Neural cell (in vitro differentiated cells): ENCODE measurements around the gene SDK1. TPM values are rescaled to one million over a fixed set of nuclear protein-coding genes. Genes with fewer than 3 reads are reported as not detected.

Experiments
- H2AFZ ChIP-seq: fragments of 200-600, 300-800 bp; sonication (generic), shearing (Covaris generic); 2 replicates; pipeline ENCODE4 v1.6.0; 2014; ENCODE audit warnings: low read depth, mild to moderate bottlenecking, antibody characterized with exemption, low read length, moderate library complexity
- H3F3A ChIP-seq: fragments of 200-600 bp; shearing (Covaris generic); 2 replicates; pipeline ENCODE4 v1.6.1; 2016; ENCODE audit warnings: mild to moderate bottlenecking, moderate library complexity, mixed read lengths, antibody characterized with exemption, low read length; ENCODE audit not compliant: insufficient read depth, poor library complexity, severe bottlenecking
- H3K27ac ChIP-seq: fragments of 200-600, 300-800 bp; sonication (generic), shearing (Covaris generic); 2 replicates; pipeline ENCODE4 v1.5.1; 2014; ENCODE audit warnings: mild to moderate bottlenecking, low read length, moderate library complexity
- H3K27me3 ChIP-seq: fragments of 300-800, 200-600 bp; sonication (generic), shearing (Covaris generic); 2 replicates; pipeline ENCODE4 v1.6.0; 2014; ENCODE audit warnings: mild to moderate bottlenecking, low read depth, low read length, moderate library complexity; ENCODE audit not compliant: insufficient read depth
- H3K36me3 ChIP-seq: fragments of 300-800, 200-600 bp; sonication (generic), shearing (Covaris generic); 2 replicates; pipeline ENCODE4 v1.5.1; 2014; ENCODE audit warnings: mild to moderate bottlenecking, antibody characterized with exemption, low read length, moderate library complexity; ENCODE audit not compliant: insufficient read depth
- H3K4me2 ChIP-seq: fragments of 300-800, 200-600 bp; sonication (generic), shearing (Covaris generic); 2 replicates; pipeline ENCODE4 v1.6.0; 2014; ENCODE audit warnings: mild to moderate bottlenecking, low read length
- H3K4me3 ChIP-seq: fragments of 300-800, 200-600 bp; sonication (generic), shearing (Covaris generic); 2 replicates; pipeline ENCODE4 v1.5.1; 2014; ENCODE audit warnings: mild to moderate bottlenecking, low read length, moderate library complexity
- H3K79me2 ChIP-seq: fragments of 200-600 bp; shearing (Covaris generic); replicated peaks from 2 replicates; pipeline ENCODE4 v1.6.0; 2014; ENCODE audit warnings: mild to moderate bottlenecking, low read length, moderate library complexity; ENCODE audit not compliant: insufficient read depth
- H3K9ac ChIP-seq: fragments of 300-800, 200-600 bp; sonication (generic), shearing (Covaris generic); 2 replicates; pipeline ENCODE4 v1.6.1; 2016; ENCODE audit warnings: mild to moderate bottlenecking, low read length, mixed read lengths
- H3K9me2 ChIP-seq: fragments of 200-600 bp; shearing (Covaris generic); 2 replicates; pipeline ENCODE4 v1.6.1; 2016; ENCODE audit warnings: mild to moderate bottlenecking, low read length, mixed read lengths; ENCODE audit not compliant: insufficient read depth
- H3K9me3 ChIP-seq: fragments of 200-600, 300-800 bp; sonication (generic), shearing (Covaris generic); 2 replicates; pipeline ENCODE4 v1.6.1; 2016; ENCODE audit warnings: mild to moderate bottlenecking, mixed run types, low read length, moderate library complexity, mixed read lengths
- H4K20me1 ChIP-seq: fragments of 200-600 bp; shearing (Covaris generic); 2 replicates; pipeline ENCODE4 v1.6.1; 2016; ENCODE audit warnings: mild to moderate bottlenecking, mixed run types; ENCODE audit not compliant: insufficient read depth
- EP300 ChIP-seq: fragments of 450-650 bp; conservative IDR thresholded peaks from 2 replicates; pipeline ENCODE4 v1.6.1; 2014; ENCODE audit warnings: antibody characterized with exemption, mild to moderate bottlenecking, moderate library complexity; ENCODE audit not compliant: poor library complexity, severe bottlenecking
- EZH2 ChIP-seq: fragments of 200-600, 300-800 bp; shearing (Covaris generic), sonication (generic); IDR thresholded peaks from 2 replicates; pipeline ENCODE4 v1.6.1; 2014; ENCODE audit warnings: antibody characterized with exemption, low read length, borderline replicate concordance, mild to moderate bottlenecking; ENCODE audit not compliant: insufficient read depth, poor library complexity, severe bottlenecking
- MXI1 ChIP-seq: fragments of 450-650 bp; conservative IDR thresholded peaks from 2 replicates; pipeline ENCODE4 v1.6.1; 2014; ENCODE audit warnings: antibody characterized with exemption, mild to moderate bottlenecking; ENCODE audit not compliant: poor library complexity, severe bottlenecking
- POLR2AphosphoS5 ChIP-seq: IDR thresholded peaks from 2 replicates; pipeline ENCODE4 v1.6.1; 2012
- RAD21 ChIP-seq: fragments of 450-650 bp; conservative IDR thresholded peaks from 2 replicates; pipeline ENCODE4 v1.6.1; 2014; ENCODE audit warnings: antibody characterized with exemption, mild to moderate bottlenecking, moderate library complexity
- REST ChIP-seq: IDR thresholded peaks from 2 replicates; pipeline ENCODE4 v1.6.1; 2012; ENCODE audit warnings: borderline replicate concordance
- SMC3 ChIP-seq: fragments of 450-650 bp; conservative IDR thresholded peaks from 2 replicates; pipeline ENCODE4 v1.6.1; 2014; ENCODE audit warnings: antibody characterized with exemption, mild to moderate bottlenecking, moderate library complexity; ENCODE audit not compliant: poor library complexity
- TAF1 ChIP-seq: IDR thresholded peaks from 2 replicates; pipeline ENCODE4 v1.6.1; 2012; ENCODE audit warnings: low read depth
- polyA plus RNA-seq: library from polyadenylated mRNA; depleted of rRNA; stranded (reverse); fragments of >200 nt; gene quantifications from 2 replicates; pipeline ENCODE4 v1.2.3, GENCODE V29; 2014
- TF ChIP-seq, protein P1 (sequence below): fragments of 450-650 bp; IDR thresholded peaks from 2 replicates; pipeline ENCODE4 v1.5.1; 2014; ENCODE audit warnings: antibody characterized with exemption, mild to moderate bottlenecking, moderate library complexity; ENCODE audit not compliant: poor library complexity, severe bottlenecking

SDK1 gene
- polyA plus RNA-seq, 1 donor from 2014 or later, result 2.7 TPM

- TF ChIP-seq MXI1 (no peak), RAD21 (no peak), TAF1 (no peak), POLR2AphosphoS5 (no peak), REST (no peak), EZH2 (no peak), EP300 (no peak), SMC3 (no peak)
- TF ChIP-seq, protein P1, sequence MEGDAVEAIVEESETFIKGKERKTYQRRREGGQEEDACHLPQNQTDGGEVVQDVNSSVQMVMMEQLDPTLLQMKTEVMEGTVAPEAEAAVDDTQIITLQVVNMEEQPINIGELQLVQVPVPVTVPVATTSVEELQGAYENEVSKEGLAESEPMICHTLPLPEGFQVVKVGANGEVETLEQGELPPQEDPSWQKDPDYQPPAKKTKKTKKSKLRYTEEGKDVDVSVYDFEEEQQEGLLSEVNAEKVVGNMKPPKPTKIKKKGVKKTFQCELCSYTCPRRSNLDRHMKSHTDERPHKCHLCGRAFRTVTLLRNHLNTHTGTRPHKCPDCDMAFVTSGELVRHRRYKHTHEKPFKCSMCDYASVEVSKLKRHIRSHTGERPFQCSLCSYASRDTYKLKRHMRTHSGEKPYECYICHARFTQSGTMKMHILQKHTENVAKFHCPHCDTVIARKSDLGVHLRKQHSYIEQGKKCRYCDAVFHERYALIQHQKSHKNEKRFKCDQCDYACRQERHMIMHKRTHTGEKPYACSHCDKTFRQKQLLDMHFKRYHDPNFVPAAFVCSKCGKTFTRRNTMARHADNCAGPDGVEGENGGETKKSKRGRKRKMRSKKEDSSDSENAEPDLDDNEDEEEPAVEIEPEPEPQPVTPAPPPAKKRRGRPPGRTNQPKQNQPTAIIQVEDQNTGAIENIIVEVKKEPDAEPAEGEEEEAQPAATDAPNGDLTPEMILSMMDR, result no peak
- Histone ChIP-seq H3K4me3 (no peak overlapping the region), H3K79me2 (no peaks in the 10 kb centered on the region), H2AFZ (no peak overlapping the region), H3F3A (no peaks in the 10 kb centered on the region), H4K20me1 (no peaks in the 10 kb centered on the region), H3K4me2 (no peak overlapping the region), H3K36me3 (no peaks in the 10 kb centered on the region), H3K9me3 (no peaks in the 10 kb centered on the region), H3K9me2 (no peaks in the 10 kb centered on the region), H3K27ac (no peak overlapping the region), H3K27me3 (no peaks in the 10 kb centered on the region), H3K9ac (no peak overlapping the region)
Measured at GRCh38 chr7:3762146-3762831, 461.2 kb downstream of the SDK1 start.

DNA sequence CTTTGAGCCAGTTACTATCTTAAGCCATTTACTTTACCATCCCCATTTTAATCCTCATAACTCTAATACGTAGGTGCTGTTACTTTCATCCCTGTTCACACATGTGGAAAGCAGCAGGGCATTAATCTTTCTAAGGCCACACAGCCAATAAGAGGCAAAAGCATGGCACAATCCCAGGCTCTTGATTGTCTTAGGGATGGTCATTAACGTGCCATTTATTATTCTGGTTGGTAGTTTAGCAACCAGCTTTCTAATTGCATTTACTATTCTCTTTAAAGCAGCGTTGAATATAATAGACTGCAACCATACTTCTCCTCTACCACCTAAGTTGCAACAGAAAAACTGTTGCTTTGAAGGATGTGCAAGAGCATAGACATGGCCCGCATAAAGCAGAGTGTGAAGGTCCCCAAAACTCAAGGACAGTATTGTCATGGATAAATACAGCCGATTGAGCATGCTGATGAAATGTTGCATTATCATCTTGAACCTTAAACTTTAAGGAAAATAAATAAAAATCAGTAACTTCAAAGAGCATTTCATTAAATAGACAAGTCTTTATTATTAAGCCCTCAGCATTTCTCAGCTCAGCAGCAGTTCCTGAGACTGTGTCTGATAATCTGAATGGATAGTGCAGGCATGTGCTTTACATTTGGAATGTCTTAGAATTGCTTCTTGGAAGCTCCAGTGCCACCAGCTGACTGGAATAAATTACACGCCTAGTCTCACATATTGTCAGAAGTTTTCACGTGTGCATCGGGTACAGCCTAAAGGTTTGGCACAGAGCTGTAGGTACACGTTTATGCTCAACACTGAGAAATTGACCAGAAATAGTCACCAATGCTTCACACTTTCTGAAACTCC, 467.1 kb downstream of the SDK1 start:
- Histone ChIP-seq H2AFZ (no peak overlapping the region), H3K9me2 (no peaks in the 10 kb centered on the region), H3K27me3 (no peaks in the 10 kb centered on the region), H3K9me3 (no peaks in the 10 kb centered on the region), H3K4me2 (no peak overlapping the region), H3K36me3 (no peaks in the 10 kb centered on the region), H3K27ac (no peak overlapping the region), H4K20me1 (no peaks in the 10 kb centered on the region), H3F3A (no peaks in the 10 kb centered on the region), H3K4me3 (no peak overlapping the region), H3K79me2 (no peaks in the 10 kb centered on the region), H3K9ac (no peak overlapping the region)
- no peak for TF ChIP-seq EZH2
- TF ChIP-seq SMC3, result no peak
- no peak for TF ChIP-seq POLR2AphosphoS5
- no peak for TF ChIP-seq TAF1
- TF ChIP-seq, protein P1, result no peak
- TF ChIP-seq RAD21, result no peak
- TF ChIP-seq EP300, result no peak
- TF ChIP-seq MXI1, result no peak
- TF ChIP-seq REST, result no peak
